Peyer's patch (tissue), 4 donors: ENCODE data around the gene KRTAP19-6.

Experiments
- CTCF ChIP-seq, 6 experiments: fragments of 450-650 bp in 4 of 6; fragments of 200-600 bp in 2 of 6; sonication (generic) in 1 of 6; IDR thresholded peaks; one replicate each; pipeline ENCODE4 v1.5.1; 2017 to 2019; ENCODE audit warnings: antibody characterized with exemption in 6 of 6, mild to moderate bottlenecking in 3 of 6, moderate library complexity in 1 of 6
- POLR2A ChIP-seq, 2 donors: fragments of 450-650 bp; IDR thresholded peaks; one replicate each; pipeline ENCODE4 v1.5.1; 2017; ENCODE audit warnings: antibody characterized with exemption in 2 of 2, mild to moderate bottlenecking in 2 of 2, moderate library complexity in 2 of 2

- TF ChIP-seq CTCF (IDR thresholded peaks at IDR 0.05) (no peak), POLR2A (IDR thresholded peaks at IDR 0.05) (no peak)
Measured at GRCh38 chr21:30582870-30583269, 41.2 kb upstream of the KRTAP19-6 start.
